Left lung (tissue), 10 donors: ENCODE data around the gene OIT3. TPM values are rescaled to one million over a fixed set of nuclear protein-coding genes. Genes with fewer than 3 reads are reported as not detected.

Experiments
- ATAC-seq: fragments of 200-7000 bp; cut with Tn5 transposase; one replicate; pipeline ENCODE4 v1.9.1; 2020; ENCODE audit warnings: moderate library complexity
- DNase-seq, 4 donors: peaks; one replicate each; pipeline ENCODE4 v3.0.0-alpha.2; 2013 to 2020
- H3K27ac ChIP-seq, 2 donors: fragments of 200-600 bp; sonication (generic) in 1 of 2; one replicate each; pipeline versions ENCODE4 v1.5.0 to v1.8.0; 2020 to 2021
- H3K27me3 ChIP-seq, 2 donors: fragments of 200-600 bp; sonication (generic) in 1 of 2; one replicate each; pipeline versions ENCODE4 v1.5.0 to v1.8.0; 2020 to 2021
- H3K36me3 ChIP-seq, 2 donors: fragments of 200-600 bp; sonication (generic) in 1 of 2; one replicate each; pipeline versions ENCODE4 v1.5.0 to v1.8.0; 2020 to 2021
- H3K4me1 ChIP-seq, 2 donors: fragments of 200-600 bp; one replicate each; pipeline ENCODE4 v1.8.0; 2021
- H3K4me3 ChIP-seq, 2 donors: fragments of 200-600 bp; sonication (generic) in 1 of 2; one replicate each; pipeline versions ENCODE4 v1.5.0 to v1.8.0; 2020 to 2021; ENCODE audit warnings: mild to moderate bottlenecking in 1 of 2
- H3K9me3 ChIP-seq, 2 donors: fragments of 200-600 bp; sonication (generic) in 1 of 2; one replicate each; pipeline versions ENCODE4 v1.5.0 to v1.8.0; 2020 to 2021
- intact Hi-C, 2 donors: fragments of 100-400 bp; cut with DNase I; formaldehyde crosslinking; loops; one replicate each; pipeline versions ENCODE4 v1.11.2 to v1.14.2; 2022
- polyA plus RNA-seq, 6 donors: library from polyadenylated mRNA; unstranded; fragments of 120-200 nt; gene quantifications; one replicate each; pipeline ENCODE4 v1.2.1, GENCODE V29; 2013; ENCODE audit not compliant: insufficient read length in 6 of 6
- total RNA-seq, 2 donors: library from RNA; stranded (reverse); fragmentation: NEBNext Ultra II Directional; extraction: Animal tissue kit (Norgen Biotek cat#: 25700); gene quantifications; one replicate each; pipeline ENCODE4 v1.2.1, GENCODE V29; 2021
- TF ChIP-seq, protein P1 (sequence below), 2 donors: fragments of 200-600 bp; sonication (generic) in 1 of 2; IDR thresholded peaks; one replicate each; pipeline versions ENCODE4 v1.5.0 to v1.8.0; 2021; ENCODE audit warnings: antibody characterized with exemption in 2 of 2
- donor health status: DM: no; HTN: yes; CAD: no.
- donor health status: DM: no; HTN: no; CAD: no.

The OIT3 gene
- total and polyA plus RNA-seq, 8 donors, result 0.21 to 1.4 (median 1.00) TPM; not detected in 1

DNA sequence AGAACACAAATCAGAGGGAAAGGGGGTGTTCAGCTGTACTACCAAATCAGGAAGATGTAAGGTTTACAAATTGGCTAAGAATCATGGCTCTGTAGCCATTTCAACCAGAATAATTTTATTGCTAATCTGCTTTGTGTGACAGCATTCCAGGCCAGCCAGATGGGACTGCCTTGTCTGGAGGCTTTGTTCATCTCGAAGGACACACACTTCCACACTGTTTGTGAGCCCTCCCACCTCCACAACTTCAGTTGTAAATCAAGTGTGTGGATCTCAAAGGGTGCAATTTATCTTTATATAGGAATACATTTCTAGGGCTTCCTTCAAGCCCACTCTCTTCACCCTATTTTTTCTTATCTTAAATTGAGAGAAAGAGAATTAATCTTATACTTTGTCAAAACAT, 6.9 kb upstream of the OIT3 start:
- H3K27ac ChIP-seq, result peak overlapping the region in 1 of 2 donors; percentile 45
- DNase-seq, result no peak
- no peak for ATAC-seq

DNA sequence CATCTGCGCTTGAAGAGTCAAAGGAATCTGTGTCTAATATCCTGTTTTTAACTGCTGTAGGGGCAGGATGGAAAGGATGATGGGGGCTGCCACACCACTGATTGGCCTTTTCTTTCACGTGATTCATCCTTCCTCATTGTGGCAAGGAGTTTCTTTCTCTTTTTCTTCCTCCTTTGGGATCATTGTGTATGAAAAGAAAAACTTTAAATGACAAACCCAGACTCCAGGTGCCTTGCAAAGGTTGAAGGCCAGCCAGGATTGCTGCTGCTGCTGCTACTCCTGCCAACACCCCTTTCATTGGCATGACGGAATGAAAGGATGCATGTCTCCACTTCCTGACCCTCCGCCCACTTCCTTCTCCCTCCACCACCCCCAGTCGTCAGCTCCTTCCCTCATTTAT, 6.5 kb upstream of the OIT3 start:
- intact Hi-C loops, result no loop called here
- Histone ChIP-seq H3K4me3 (peak overlapping the region in 1 of 2 donors; percentile 22), H3K36me3 (peaks cover 0 to 40% of the 10 kb centered on the region in 2 donors), H3K9me3 (no peaks in the 10 kb centered on the region), H3K4me1 (peaks cover 0 to 13% of the 10 kb centered on the region in 2 donors), H3K27me3 (no peaks in the 10 kb centered on the region), H3K27ac (peak overlapping the region in 1 of 2 donors; percentile 45)
- DNase-seq (no peak), ATAC-seq (peak; percentile 21)
- TF ChIP-seq, protein P1, sequence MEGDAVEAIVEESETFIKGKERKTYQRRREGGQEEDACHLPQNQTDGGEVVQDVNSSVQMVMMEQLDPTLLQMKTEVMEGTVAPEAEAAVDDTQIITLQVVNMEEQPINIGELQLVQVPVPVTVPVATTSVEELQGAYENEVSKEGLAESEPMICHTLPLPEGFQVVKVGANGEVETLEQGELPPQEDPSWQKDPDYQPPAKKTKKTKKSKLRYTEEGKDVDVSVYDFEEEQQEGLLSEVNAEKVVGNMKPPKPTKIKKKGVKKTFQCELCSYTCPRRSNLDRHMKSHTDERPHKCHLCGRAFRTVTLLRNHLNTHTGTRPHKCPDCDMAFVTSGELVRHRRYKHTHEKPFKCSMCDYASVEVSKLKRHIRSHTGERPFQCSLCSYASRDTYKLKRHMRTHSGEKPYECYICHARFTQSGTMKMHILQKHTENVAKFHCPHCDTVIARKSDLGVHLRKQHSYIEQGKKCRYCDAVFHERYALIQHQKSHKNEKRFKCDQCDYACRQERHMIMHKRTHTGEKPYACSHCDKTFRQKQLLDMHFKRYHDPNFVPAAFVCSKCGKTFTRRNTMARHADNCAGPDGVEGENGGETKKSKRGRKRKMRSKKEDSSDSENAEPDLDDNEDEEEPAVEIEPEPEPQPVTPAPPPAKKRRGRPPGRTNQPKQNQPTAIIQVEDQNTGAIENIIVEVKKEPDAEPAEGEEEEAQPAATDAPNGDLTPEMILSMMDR (IDR thresholded peaks at IDR 0.05), result no peak

More for the DNA sequence above, 6.9 kb upstream of the OIT3 start:
- no peaks in the 10 kb centered on the region for H3K9me3 ChIP-seq
- H3K27me3 ChIP-seq, result no peaks in the 10 kb centered on the region
- TF ChIP-seq, protein P1 (IDR thresholded peaks at IDR 0.05), result no peak
- H3K4me1 ChIP-seq, result peaks cover 0 to 13% of the 10 kb centered on the region in 2 donors
- H3K4me3 ChIP-seq, result peak overlapping the region in 1 of 2 donors; percentile 22
- intact Hi-C loops, result no loop called here
- H3K36me3 ChIP-seq, result peaks cover 0 to 40% of the 10 kb centered on the region in 2 donors

DNA sequence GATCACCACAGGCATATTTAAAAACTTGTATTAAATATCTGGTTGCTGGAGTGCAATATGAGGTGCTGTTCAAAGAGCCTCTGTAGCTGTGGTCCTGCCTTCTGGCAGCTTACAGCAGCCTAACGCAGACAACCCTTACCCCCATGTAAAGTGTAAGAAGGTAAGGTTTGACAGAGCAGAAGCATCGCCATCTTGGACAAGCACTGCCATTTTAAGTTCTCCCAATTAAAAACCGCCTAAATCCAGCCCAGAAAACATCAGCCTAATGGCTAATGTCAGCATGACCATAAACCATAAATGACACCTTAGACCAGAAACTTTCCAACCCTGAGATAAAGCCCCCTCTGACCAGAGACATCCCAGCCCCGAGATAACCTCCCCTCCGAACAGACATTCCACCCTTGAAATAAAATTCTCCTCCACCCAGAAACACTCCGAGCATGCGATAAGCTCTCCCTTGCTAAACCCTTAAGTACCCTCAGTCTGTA, 5.3 kb upstream of the OIT3 start:
- intact Hi-C loops, result no loop called here
- Histone ChIP-seq H3K27me3 (no peaks in the 10 kb centered on the region), H3K4me3 (no peak overlapping the region), H3K36me3 (peaks cover 0 to 40% of the 10 kb centered on the region in 2 donors), H3K27ac (peak overlapping the region in 1 of 2 donors; percentile 45), H3K4me1 (peaks cover 0 to 13% of the 10 kb centered on the region in 2 donors), H3K9me3 (no peaks in the 10 kb centered on the region)
- DNase-seq (no peak), ATAC-seq (no peak)
- TF ChIP-seq, protein P1 (IDR thresholded peaks at IDR 0.05), result no peak

DNA sequence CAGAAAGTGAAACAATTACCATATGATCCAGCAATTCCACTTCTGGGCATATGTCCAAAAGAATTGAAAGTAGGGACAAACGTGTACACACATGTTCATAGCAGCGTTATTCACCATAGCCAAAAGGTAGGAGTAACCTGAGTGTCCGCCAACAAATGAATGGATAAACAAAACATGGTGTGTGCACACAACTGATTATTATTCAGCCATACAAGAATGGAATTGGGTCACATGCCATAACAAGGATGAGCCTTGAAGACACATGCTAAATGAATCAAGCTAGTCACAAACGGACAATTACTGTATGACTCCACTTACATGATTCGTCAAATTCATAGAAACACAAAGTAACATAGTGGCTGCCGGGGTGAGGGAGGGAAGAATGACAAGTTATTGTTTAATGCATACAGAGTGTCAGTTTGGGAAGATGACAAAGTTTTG, 4.1 kb upstream of the OIT3 start:
- no peaks in the 10 kb centered on the region for H3K9me3 ChIP-seq
- H3K4me3 ChIP-seq, result no peak overlapping the region
- intact Hi-C loops, result no loop called here
- peak in 1 of 4 donors; percentile 14 for DNase-seq
- peaks cover 0 to 36% of the 10 kb centered on the region in 2 donors for H3K36me3 ChIP-seq
- peaks cover 0 to 13% of the 10 kb centered on the region in 2 donors for H3K4me1 ChIP-seq
- H3K27ac ChIP-seq, result no peak overlapping the region
- no peaks in the 10 kb centered on the region for H3K27me3 ChIP-seq
- ATAC-seq, result no peak
- TF ChIP-seq, protein P1 (IDR thresholded peaks at IDR 0.05), result no peak

DNA sequence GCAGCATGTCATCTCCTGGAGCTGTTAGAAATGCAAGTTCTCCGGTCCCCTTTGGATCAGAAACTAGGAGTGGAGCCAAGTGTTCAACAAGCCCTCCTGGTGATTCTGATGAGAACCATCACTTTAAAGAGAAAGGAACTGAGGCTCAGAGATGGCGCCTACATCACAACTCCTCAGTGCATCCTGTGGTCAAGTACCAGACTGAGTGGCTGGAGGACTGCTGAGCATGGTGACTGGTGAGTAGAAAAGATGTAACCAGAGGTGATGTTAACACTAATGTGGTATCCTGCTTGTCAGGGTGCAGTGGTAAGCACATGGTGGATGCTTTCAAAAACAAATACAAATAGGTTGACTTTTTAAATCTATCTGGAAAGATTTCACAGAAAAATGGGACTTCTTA, 3.5 kb upstream of the OIT3 start:
- DNase-seq, result no peak
- TF ChIP-seq, protein P1 (IDR thresholded peaks at IDR 0.05), result no peak
- no peaks in the 10 kb centered on the region for H3K9me3 ChIP-seq
- H3K4me1 ChIP-seq, result peaks cover 0 to 13% of the 10 kb centered on the region in 2 donors
- no peak overlapping the region for H3K27ac ChIP-seq
- peaks cover 0 to 29% of the 10 kb centered on the region in 2 donors for H3K36me3 ChIP-seq
- no peaks in the 10 kb centered on the region for H3K27me3 ChIP-seq
- intact Hi-C loops, result no loop called here
- ATAC-seq, result no peak
- no peak overlapping the region for H3K4me3 ChIP-seq
